Prostate gland (tissue), 2 donors: ENCODE measurements around the gene ZFR. TPM values are rescaled to one million over a fixed set of nuclear protein-coding genes. Genes with fewer than 3 reads are reported as not detected.
A peak's percentile ranks its signal among the peaks of the same experiment; 100 is the strongest.
"Not testable (repeated sequence)": the region's sequence is repeated elsewhere in the genome, so short reads cannot be mapped to it uniquely, and the experiment has no call there.

ENCODE experiments used
- DNase-seq: peaks from one replicate; pipeline ENCODE4 v3.0.0-alpha.2; 2019; ENCODE audit warnings: low spot score
- H3K27ac ChIP-seq, 2 donors: fragments of 200-600 bp; sonication (generic); 2 replicates each; pipeline ENCODE4 v1.5.1; 2017 to 2019
- H3K27me3 ChIP-seq: fragments of 200-600 bp; sonication (generic); replicated peaks from 2 replicates; pipeline ENCODE4 v1.5.1; 2019; ENCODE audit not compliant: insufficient read depth
- H3K36me3 ChIP-seq, 2 donors: fragments of 200-600 bp; sonication (generic); 1 replicate in 1 of 2; 2 replicates in 1 of 2; pipeline versions ENCODE4 v1.5.1 to v1.8.1; 2017 to 2019
- H3K4me1 ChIP-seq: fragments of 200-600 bp; sonication (generic); replicated peaks from 2 replicates; pipeline ENCODE4 v1.5.1; 2019
- H3K4me3 ChIP-seq, 2 donors: fragments of 200-600 bp; sonication (generic); 2 replicates each; pipeline ENCODE4 v1.5.1; 2017 to 2019
- H3K9me3 ChIP-seq: fragments of 200-600 bp; sonication (generic); 2 replicates; pipeline ENCODE4 v1.5.1; 2017
- POLR2A ChIP-seq: fragments of 450-650 bp; IDR thresholded peaks from one replicate; pipeline ENCODE4 v1.6.1; 2016; ENCODE audit warnings: antibody characterized with exemption, mild to moderate bottlenecking
- POLR2AphosphoS5 ChIP-seq: sonication (generic); formaldehyde crosslinking; IDR thresholded peaks from one replicate; pipeline ENCODE4 v1.6.1; 2017; ENCODE audit warnings: antibody characterized with exemption
- WGBS: methylation state at CpG from one replicate; pipeline ENCODE4 v1.1.5; 2018; 5-methylcytosine and 5-hydroxymethylcytosine counted together
- intact Hi-C: fragments of 100-400 bp; cut with DNase I; formaldehyde crosslinking; loops from one replicate; pipeline ENCODE4 v1.14.2; 2022
- total RNA-seq, 2 donors: library from RNA; depleted of rRNA; stranded (reverse); fragments of >200 nt; gene quantifications; one replicate each; pipeline ENCODE4 v1.1.0, GENCODE V29; 2016
- TF ChIP-seq, protein P1 (sequence below), 4 experiments: fragments of 200-600 bp in 2 of 4; fragments of 450-650 bp in 2 of 4; sonication (generic) in 2 of 4; IDR thresholded peaks; 1 replicate in 3 of 4; 2 replicates in 1 of 4; pipeline ENCODE4 v1.5.1; 2016 to 2019; ENCODE audit warnings: antibody characterized with exemption in 4 of 4, mild to moderate bottlenecking in 2 of 4, moderate library complexity in 2 of 4

Gene ZFR
- total RNA-seq, 2 donors from 2014 or later: 69.0 to 73.7 TPM

- no peak overlapping the region for H3K27ac ChIP-seq
- DNase-seq: no peak
- intact Hi-C loops: no loop called here
- 95% methylated on average over 5 of the region's 5 CpGs for WGBS
- TF ChIP-seq, protein P1, sequence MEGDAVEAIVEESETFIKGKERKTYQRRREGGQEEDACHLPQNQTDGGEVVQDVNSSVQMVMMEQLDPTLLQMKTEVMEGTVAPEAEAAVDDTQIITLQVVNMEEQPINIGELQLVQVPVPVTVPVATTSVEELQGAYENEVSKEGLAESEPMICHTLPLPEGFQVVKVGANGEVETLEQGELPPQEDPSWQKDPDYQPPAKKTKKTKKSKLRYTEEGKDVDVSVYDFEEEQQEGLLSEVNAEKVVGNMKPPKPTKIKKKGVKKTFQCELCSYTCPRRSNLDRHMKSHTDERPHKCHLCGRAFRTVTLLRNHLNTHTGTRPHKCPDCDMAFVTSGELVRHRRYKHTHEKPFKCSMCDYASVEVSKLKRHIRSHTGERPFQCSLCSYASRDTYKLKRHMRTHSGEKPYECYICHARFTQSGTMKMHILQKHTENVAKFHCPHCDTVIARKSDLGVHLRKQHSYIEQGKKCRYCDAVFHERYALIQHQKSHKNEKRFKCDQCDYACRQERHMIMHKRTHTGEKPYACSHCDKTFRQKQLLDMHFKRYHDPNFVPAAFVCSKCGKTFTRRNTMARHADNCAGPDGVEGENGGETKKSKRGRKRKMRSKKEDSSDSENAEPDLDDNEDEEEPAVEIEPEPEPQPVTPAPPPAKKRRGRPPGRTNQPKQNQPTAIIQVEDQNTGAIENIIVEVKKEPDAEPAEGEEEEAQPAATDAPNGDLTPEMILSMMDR (IDR thresholded peaks at IDR 0.05): no peak
- TF ChIP-seq POLR2AphosphoS5 (no peak), POLR2A (no peak)
- no peaks in the 10 kb centered on the region for H3K9me3 ChIP-seq
- H3K4me3 ChIP-seq: no peak overlapping the region
- H3K4me1 ChIP-seq: no peaks in the 10 kb centered on the region
- H3K27me3 ChIP-seq: no peaks in the 10 kb centered on the region
- H3K36me3 ChIP-seq: no peaks in the 10 kb centered on the region
These were observed 9.4 kb upstream of the ZFR start for GRCh38 chr5:32453916-32454315.

GRCh38 chr5:32452316-32452715 lies 7.8 kb upstream of the ZFR start:
- H3K9me3 ChIP-seq, H3K4me1 ChIP-seq, H3K27me3 ChIP-seq, DNase-seq, H3K27ac ChIP-seq, intact Hi-C loops, H3K36me3 ChIP-seq, H3K4me3 ChIP-seq: not testable (repeated sequence)
- 84% methylated on average over 6 of the region's 6 CpGs for WGBS

GRCh38 chr5:32450952-32451351 lies 6.4 kb upstream of the ZFR start:
- 67% methylated on average over 1 of the region's 1 CpG for WGBS
- Histone ChIP-seq H3K9me3 (no peaks in the 10 kb centered on the region), H3K27ac (no peak overlapping the region), H3K4me1 (no peaks in the 10 kb centered on the region), H3K27me3 (no peaks in the 10 kb centered on the region), H3K4me3 (no peak overlapping the region), H3K36me3 (no peaks in the 10 kb centered on the region)
- TF ChIP-seq POLR2AphosphoS5 (no peak), POLR2A (no peak)
- TF ChIP-seq, protein P1 (IDR thresholded peaks at IDR 0.05): no peak
- intact Hi-C loops: no loop called here
- no peak for DNase-seq

DNA sequence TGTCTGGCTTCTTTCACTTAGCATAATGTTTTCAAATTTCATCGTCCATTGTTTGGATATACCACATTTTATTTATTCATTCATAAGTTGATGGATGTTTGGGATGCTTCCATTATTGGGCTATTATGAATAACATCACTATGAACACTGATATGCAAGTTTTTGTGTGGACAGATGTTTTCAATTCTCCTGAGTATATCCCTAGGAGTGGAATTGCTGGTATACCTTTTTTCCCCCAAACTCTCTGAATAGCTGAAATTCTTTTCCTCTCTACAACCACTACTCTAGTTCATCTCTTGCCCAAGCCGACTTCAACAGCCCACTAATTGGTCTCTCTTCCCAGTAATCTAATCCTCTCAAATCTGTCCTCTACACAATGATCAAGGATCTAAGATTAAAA lies 4.7 kb upstream of the ZFR start:
- intact Hi-C loops: loop anchor here (10.0 kb wide), 1 partner anchor 214 kb away; no protein-coding TSS in a partner anchor
- WGBS: 49% methylated on average over 2 of the region's 2 CpGs

DNA sequence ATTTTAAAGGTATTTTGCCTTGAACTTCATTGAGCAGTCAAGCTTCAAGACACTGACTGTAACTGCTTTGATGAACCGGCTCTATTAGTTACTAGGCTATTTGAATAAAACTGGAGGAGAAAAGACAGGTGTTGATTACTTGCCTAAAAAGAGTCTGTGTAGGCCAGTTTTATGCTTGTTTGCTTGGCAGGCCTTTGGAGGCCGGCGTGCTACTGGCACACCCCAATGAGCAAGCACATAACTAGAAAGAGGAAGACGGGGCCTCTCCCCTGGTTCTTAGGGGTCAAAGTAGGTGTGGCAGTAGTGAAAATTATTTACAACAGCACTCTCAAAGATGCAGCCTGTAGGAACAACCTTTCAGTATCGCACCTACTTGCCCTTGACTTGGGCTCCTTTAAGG lies 2.1 kb upstream of the ZFR start:
- peak overlapping the region in 1 of 2 donors; percentile 15 for H3K27ac ChIP-seq

More for the DNA sequence above, 4.7 kb upstream of the ZFR start:
- no peak overlapping the region for H3K27ac ChIP-seq
- no peak for DNase-seq
- H3K4me1 ChIP-seq: no peaks in the 10 kb centered on the region
- H3K9me3 ChIP-seq: no peaks in the 10 kb centered on the region
- H3K36me3 ChIP-seq: no peaks in the 10 kb centered on the region
- H3K4me3 ChIP-seq: no peak overlapping the region
- H3K27me3 ChIP-seq: no peaks in the 10 kb centered on the region
- TF ChIP-seq POLR2AphosphoS5: no peak
- TF ChIP-seq, protein P1 (IDR thresholded peaks at IDR 0.05): no peak
- TF ChIP-seq POLR2A: no peak

More for the DNA sequence above, 2.1 kb upstream of the ZFR start:
- Histone ChIP-seq H3K9me3 (no peaks in the 10 kb centered on the region), H3K4me3 (no peak overlapping the region), H3K4me1 (peaks cover 4% of the 10 kb centered on the region), H3K36me3 (no peaks in the 10 kb centered on the region), H3K27me3 (no peaks in the 10 kb centered on the region)
- peak; percentile 15 for DNase-seq
- intact Hi-C loops: loop anchor here (10.0 kb wide), 1 partner anchor 212 kb away; no protein-coding TSS in a partner anchor
- TF ChIP-seq POLR2AphosphoS5 (no peak), POLR2A (no peak)
- TF ChIP-seq, protein P1 (IDR thresholded peaks at IDR 0.05): no peak
- WGBS: 41% methylated on average over 5 of the region's 5 CpGs
